Stomach (tissue), 4 donors: ENCODE results near the gene GLYR1.

Source experiments
- EP300 ChIP-seq: sonication (generic); formaldehyde crosslinking; IDR thresholded peaks from one replicate; pipeline ENCODE4 v1.6.1; 2017; ENCODE audit warnings: antibody characterized with exemption
- TF ChIP-seq, protein P1 (sequence below), 7 experiments: fragments of 450-650 bp in 4 of 7; fragments of 200-600 bp in 3 of 7; sonication (generic) in 3 of 7; IDR thresholded peaks; one replicate each; pipeline ENCODE4 v1.5.1; 2016 to 2019; ENCODE audit warnings: antibody characterized with exemption in 7 of 7, control low read depth in 2 of 7, mild to moderate bottlenecking in 1 of 7

DNA sequence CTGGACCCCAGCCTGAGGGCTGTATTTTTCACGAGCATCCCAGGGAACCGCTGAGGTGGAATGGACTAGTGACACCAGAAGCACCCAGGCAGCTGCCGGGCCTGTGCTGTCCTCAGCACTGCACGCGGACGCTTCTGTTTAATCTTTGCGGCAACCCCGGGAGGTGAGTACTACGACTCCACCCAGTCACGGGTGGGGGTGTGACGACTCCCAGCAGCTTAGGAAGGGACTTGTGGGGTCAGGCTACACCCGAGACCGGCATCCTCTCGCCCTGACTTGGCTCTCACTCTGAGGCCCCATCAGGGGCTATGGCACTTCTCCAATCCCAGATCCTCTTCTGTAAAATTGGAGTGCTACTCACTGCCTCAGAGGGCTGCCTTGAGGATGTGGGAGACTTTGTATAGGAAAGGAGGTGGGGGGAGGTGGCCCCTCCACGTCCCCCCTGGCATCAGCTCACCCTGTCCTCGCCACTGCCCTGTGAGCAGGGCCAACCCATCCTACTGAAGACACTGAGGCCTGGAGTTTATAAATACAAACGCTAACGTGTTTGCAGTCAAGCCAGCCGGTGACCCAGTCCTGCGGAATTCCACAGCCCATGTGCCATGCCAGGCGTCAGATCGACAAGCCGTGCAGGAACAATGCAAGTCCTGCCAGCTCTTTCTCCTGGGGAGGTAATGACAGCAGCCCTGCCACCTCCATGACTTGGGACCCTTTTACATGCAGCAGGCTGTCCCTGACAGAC is 45.4 kb upstream of the GLYR1 start:
- TF ChIP-seq, protein P1, sequence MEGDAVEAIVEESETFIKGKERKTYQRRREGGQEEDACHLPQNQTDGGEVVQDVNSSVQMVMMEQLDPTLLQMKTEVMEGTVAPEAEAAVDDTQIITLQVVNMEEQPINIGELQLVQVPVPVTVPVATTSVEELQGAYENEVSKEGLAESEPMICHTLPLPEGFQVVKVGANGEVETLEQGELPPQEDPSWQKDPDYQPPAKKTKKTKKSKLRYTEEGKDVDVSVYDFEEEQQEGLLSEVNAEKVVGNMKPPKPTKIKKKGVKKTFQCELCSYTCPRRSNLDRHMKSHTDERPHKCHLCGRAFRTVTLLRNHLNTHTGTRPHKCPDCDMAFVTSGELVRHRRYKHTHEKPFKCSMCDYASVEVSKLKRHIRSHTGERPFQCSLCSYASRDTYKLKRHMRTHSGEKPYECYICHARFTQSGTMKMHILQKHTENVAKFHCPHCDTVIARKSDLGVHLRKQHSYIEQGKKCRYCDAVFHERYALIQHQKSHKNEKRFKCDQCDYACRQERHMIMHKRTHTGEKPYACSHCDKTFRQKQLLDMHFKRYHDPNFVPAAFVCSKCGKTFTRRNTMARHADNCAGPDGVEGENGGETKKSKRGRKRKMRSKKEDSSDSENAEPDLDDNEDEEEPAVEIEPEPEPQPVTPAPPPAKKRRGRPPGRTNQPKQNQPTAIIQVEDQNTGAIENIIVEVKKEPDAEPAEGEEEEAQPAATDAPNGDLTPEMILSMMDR (IDR thresholded peaks at IDR 0.05): no peak
- TF ChIP-seq EP300: no peak
